HG03565 (cell line): ENCODE measurements around the gene CDH5.
"Not testable (repeated sequence)": the region's sequence is repeated elsewhere in the genome, so short reads cannot be mapped to it uniquely, and the experiment has no call there.

Experiments
- ATAC-seq: cut with Tn5 transposase; IDR thresholded peaks from one replicate; pipeline ENCODE4 v1.9.1; 2021; ENCODE audit warnings: mild to moderate bottlenecking, moderate library complexity; ENCODE audit not compliant: unreplicated experiment

Gene CDH5

GRCh38 chr16:66434619-66435430 lies 68.3 kb downstream of the CDH5 start:
- ATAC-seq = no peak

GRCh38 chr16:66435896-66436295 lies 69.4 kb downstream of the CDH5 start:
- no peak for ATAC-seq

- no peak for ATAC-seq
Observed at GRCh38 chr16:66437391-66437945, 71.0 kb downstream of the CDH5 start.

GRCh38 chr16:66438536-66438935 lies 72.0 kb downstream of the CDH5 start:
- no peak for ATAC-seq

GRCh38 chr16:66439051-66439730 lies 72.7 kb downstream of the CDH5 start:
- ATAC-seq = no peak

DNA sequence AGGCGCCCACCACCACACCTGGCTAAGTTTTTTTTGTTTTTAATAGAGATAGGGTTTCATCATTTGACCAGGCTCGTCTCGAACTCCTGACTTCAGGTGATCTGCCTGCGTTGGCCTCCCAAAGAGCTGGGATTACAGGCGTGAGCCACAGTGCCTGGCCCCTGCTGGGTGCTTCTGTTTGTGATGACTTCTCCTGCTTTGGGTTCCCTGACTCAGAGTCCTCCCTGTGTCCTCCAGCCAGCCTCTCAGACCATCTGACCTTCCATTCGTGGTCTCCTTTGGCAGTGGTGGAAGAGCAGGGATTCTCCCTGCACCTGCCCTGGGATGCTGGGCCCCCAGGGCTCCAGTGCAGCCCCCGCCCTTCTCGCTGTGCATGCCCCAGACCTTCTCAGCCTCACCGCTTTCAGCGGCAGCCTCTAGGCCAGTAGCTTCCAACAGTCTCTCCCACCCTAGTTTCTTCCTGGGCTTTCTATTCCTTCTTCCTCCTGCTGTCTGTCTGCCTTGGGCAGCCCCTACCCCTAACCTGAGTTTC lies 73.8 kb downstream of the CDH5 start:
- ATAC-seq = no peak

DNA sequence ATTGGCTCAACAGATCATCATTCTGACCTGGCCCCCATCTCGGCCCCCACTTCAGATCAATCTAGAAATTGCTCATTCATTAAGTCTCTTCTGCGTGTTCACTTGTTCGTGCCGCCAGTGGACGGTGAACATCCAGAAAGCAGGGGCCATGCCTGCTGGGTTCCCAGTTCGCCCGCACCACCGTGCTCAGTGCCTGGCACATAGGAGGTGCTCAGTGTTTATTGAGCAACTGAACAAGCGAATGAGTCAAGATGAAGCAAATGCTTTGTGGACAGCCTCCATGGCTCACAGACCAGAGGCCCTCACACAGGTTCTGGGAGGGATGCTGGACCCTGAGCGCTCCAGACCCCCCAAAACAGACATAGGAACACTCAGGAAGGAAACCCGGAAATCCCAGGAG lies 74.5 kb downstream of the CDH5 start:
- ATAC-seq = no peak

GRCh38 chr16:66441586-66442375 lies 75.3 kb downstream of the CDH5 start:
- no peak for ATAC-seq

DNA sequence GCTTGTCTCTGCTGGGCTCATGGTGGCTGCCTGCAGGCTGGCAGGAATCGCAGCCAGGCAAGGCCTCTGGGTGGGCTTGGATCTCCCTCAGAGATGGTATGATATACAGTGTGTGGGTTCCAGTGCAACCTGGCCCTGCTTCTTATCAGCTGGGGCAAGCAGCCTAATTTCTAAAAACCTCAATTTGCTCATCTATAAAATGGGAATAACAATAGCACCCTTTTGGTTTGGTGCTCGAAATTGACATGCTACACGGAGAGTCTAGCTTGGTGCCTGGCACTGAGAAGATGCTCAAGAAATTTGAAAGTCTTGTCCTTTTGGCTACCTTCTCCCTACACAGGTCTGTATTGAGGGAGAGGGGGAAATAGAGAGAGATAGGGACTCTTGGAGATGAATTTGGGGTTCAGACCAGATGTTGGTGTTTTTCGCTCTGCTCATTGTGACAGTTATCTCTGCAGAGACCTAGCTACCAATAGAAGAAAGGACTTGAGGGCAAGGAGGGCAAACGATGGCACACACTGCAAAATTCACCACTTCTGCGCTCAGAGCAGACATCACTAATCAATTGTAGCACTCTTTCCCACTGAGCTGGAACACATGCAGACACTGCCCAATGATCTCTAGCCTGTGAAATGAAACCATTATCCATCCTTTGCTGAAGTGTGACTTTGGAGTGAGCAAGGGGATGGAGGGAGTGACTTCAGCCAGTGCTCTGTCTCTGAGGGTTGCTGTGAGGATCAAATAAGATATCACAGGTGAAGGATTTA lies 76.2 kb downstream of the CDH5 start:
- ATAC-seq = no peak

- no peak for ATAC-seq
Observed at GRCh38 chr16:66443269-66443652, 76.8 kb downstream of the CDH5 start.

DNA sequence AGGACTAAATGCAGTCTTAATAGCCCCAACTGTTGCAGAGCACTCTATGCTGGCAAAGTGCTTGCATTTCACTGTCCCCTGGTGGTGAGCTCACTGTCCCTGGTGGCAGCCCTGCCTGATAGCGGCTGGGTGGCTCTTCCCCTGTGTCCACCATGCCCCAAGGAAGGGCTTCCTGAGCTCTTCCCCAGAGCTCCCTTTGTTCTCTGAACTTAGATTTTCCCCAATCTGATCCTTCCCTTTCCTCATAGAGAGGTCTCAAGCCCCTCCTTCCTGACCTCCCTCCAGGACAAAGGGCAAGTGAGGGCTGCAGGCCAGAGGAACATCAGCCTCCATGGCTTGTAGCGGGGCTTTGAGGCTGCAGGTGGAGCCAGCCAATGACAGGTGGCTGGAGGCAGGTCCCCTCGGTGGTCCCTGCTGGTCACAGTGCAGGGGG lies 77.6 kb downstream of the CDH5 start:
- no peak for ATAC-seq

GRCh38 chr16:66446737-66447136 lies 80.2 kb downstream of the CDH5 start:
- no peak for ATAC-seq

DNA sequence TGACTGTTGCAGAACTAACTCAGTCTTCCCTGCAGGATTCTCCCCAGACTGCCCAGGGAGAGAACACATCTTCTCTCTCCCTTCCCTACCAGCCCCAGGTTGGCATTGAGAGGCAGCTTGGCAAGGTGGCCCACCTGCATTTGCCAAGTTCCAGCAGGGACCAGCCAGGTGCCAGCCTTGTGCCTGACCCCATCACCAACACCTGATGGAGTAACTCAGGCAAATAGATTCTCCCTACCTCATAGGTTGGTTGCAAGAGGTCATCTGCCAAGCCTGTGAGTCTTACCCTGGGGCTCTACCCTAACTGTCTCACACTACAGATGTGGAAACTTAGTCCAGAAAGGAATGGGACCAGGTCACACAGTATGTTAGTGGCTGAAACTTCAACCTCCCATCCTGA lies 81.0 kb downstream of the CDH5 start:
- ATAC-seq = no peak

- no peak for ATAC-seq
Observed at GRCh38 chr16:66451548-66451947, 85.1 kb downstream of the CDH5 start.

DNA sequence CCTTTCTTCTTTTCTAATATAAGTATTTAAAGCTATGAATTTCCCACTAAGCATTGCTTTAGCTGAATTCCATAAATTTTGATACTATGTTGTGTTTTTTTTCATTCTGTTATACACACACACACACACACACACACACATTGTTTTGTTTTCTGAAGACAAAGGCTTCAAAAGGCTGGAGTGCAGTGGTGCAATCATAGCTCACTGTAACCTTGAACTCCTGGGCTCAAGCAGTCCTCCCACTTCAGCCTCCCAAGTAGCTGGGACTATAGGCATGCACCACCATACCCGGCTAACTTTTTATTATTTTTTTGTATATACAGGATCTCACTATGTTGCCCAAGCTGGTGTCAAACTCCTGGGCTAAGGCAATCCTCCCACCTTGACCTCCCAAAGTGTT lies 86.7 kb downstream of the CDH5 start:
- ATAC-seq = not testable (repeated sequence)
